NT2/D1 (cell line): Measurements from ENCODE around the gene BARHL2.

Experiments used
- YY1 ChIP-seq: IDR thresholded peaks from 2 replicates; pipeline ENCODE4 v1.6.1; 2011; ENCODE audit not compliant: insufficient read length, insufficient read depth
- ZNF274 ChIP-seq: IDR thresholded peaks from 2 replicates; pipeline ENCODE4 v1.6.1; 2011; ENCODE audit warnings: mild to moderate bottlenecking, low read depth, low read length

DNA sequence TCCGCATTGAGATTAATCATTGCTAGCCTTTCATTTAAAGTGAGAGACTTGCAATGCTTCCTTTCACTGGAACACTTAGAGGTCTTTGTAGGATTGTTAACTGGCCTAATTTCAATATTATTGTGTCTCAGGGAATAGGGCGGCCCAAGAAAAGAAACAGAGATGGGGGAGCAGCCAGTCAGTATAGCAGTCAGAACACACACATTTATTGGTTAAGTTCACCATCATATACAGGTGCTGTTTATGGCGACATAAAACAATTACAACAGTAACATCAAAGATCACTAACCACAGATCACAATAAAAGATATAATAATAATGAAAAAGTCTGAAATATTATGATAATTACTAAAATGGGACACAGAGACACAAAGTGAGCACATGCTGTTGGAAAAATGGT lies 29.4 kb downstream of the BARHL2 start:
- TF ChIP-seq ZNF274 (no peak), YY1 (no peak)
